Gastrocnemius medialis (tissue), 4 donors: ENCODE results near the gene HOTAIR. TPM values are rescaled to one million over a fixed set of nuclear protein-coding genes. Genes with fewer than 3 reads are reported as not detected.

Experiments used
- ATAC-seq, 2 donors: fragments of 150-250 bp; one replicate each; pipeline ENCODE4 v1.9.1; 2016
- DNase-seq, 2 donors: peaks; one replicate each; pipeline ENCODE4 v3.0.0-alpha.2; 2019
- H3K27ac ChIP-seq, 4 donors: fragments of 200-600 bp; sonication (generic); 1 replicate in 1 of 4; 2 replicates in 3 of 4; pipeline ENCODE4 v1.5.1; 2016 to 2018; ENCODE audit warnings: mild to moderate bottlenecking in 2 of 4, moderate library complexity in 1 of 4
- H3K27me3 ChIP-seq, 3 donors: fragments of 200-600 bp; sonication (generic) in 2 of 3; 1 replicate in 1 of 3; 2 replicates in 2 of 3; pipeline versions ENCODE4 v1.5.1 to v1.6.0; 2016 to 2019; ENCODE audit warnings: mild to moderate bottlenecking in 1 of 3, moderate library complexity in 1 of 3
- H3K36me3 ChIP-seq, 2 donors: fragments of 200-600 bp; sonication (generic) in 1 of 2; one replicate each; pipeline ENCODE4 v1.5.1; 2017 to 2018
- H3K4me1 ChIP-seq, 2 donors: fragments of 200-600 bp; sonication (generic) in 1 of 2; one replicate each; pipeline ENCODE4 v1.5.1; 2016 to 2017; ENCODE audit warnings: mild to moderate bottlenecking in 2 of 2
- H3K4me3 ChIP-seq, 4 donors: fragments of 200-600 bp; sonication (generic) in 3 of 4; 1 replicate in 1 of 4; 2 replicates in 3 of 4; pipeline ENCODE4 v1.5.1; 2016 to 2019; ENCODE audit warnings: mild to moderate bottlenecking in 2 of 4
- H3K9me3 ChIP-seq, 3 donors: fragments of 200-600 bp; sonication (generic) in 2 of 3; 1 replicate in 1 of 3; 2 replicates in 2 of 3; pipeline ENCODE4 v1.5.1; 2016 to 2019
- CTCF ChIP-seq, 5 experiments: fragments of 450-650 bp in 3 of 5; fragments of 200-600 bp in 2 of 5; sonication (generic) in 2 of 5; IDR thresholded peaks in 4 of 5; conservative IDR thresholded peaks in 1 of 5; 1 replicate in 4 of 5; 2 replicates in 1 of 5; pipeline ENCODE4 v1.5.1; 2016 to 2019; ENCODE audit warnings: antibody characterized with exemption in 5 of 5, mild to moderate bottlenecking in 3 of 5, moderate library complexity in 3 of 5
- POLR2A ChIP-seq, 2 donors: fragments of 450-650 bp; IDR thresholded peaks; one replicate each; pipeline ENCODE4 v1.6.1; 2017; ENCODE audit warnings: antibody characterized with exemption in 2 of 2, mild to moderate bottlenecking in 2 of 2, moderate library complexity in 2 of 2
- in situ Hi-C, 4 donors: fragments of 200-750 bp; cut with MboI; loops; one replicate each; pipeline versions ENCODE4 v1.15.0 to v1.8.0; 2017; ENCODE audit warnings: low sequenced_read_pairs in 4 of 4
- intact Hi-C: fragments of 100-400 bp; cut with DNase I; formaldehyde crosslinking; loops from one replicate; pipeline ENCODE4 v1.15.1; 2023; ENCODE audit warnings: low total_unique reads
- total RNA-seq, 4 donors: library from RNA; depleted of rRNA; stranded (reverse); fragments of >200 nt; gene quantifications; one replicate each; pipeline versions ENCODE4 v1.1.0 to v1.2.3, GENCODE V29; 2016

HOTAIR gene
- total RNA-seq, 4 donors from 2014 or later, result 0.35 to 0.83 (median 0.56) TPM; not detected in 1

- ATAC-seq (peak; percentile 23 to 30), DNase-seq (peak; percentile 78 to 83)
- no peaks in the 10 kb centered on the region for H3K9me3 ChIP-seq
- H3K4me3 ChIP-seq, result peak overlapping the region; percentile 62 to 70 (median 68)
- H3K27me3 ChIP-seq, result no peaks in the 10 kb centered on the region
- H3K36me3 ChIP-seq, result no peaks in the 10 kb centered on the region
- peak; percentile 44 to 62 (median 56) for TF ChIP-seq CTCF (IDR thresholded peaks at IDR 0.05 in 4 of 5, conservative IDR thresholded peaks at IDR 0.05 in 1 of 5)
- peak in 1 of 2 donors; percentile 71 for TF ChIP-seq POLR2A (IDR thresholded peaks at IDR 0.05)
- in situ Hi-C loops (loop anchor here in 2 of 4 donors (10.0 to 25.0 kb wide), 2 partner anchors 173 to 341 kb away; partner anchors contain the start of gene GPR84 (in 2 of the 2)), intact Hi-C loops (loop anchor here (1.0 kb wide), 1 partner anchor 15 kb away; no protein-coding TSS in a partner anchor)
- peaks cover 67 to 78% of the 10 kb centered on the region in 2 donors for H3K4me1 ChIP-seq
- H3K27ac ChIP-seq, result peak overlapping the region; percentile 94 to 100 (median 98)
Measured at GRCh38 chr12:54021432-54022013, 46.8 kb upstream of the HOTAIR start.

- intact Hi-C loops (loop anchor here (1.0 kb wide), 1 partner anchor 14 kb away; no protein-coding TSS in a partner anchor), in situ Hi-C loops (loop anchor here in 2 of 4 donors (10.0 to 25.0 kb wide), 2 partner anchors 174 to 342 kb away; partner anchors contain the start of gene GPR84 (in 2 of the 2))
- Histone ChIP-seq H3K4me1 (peaks cover 62 to 78% of the 10 kb centered on the region in 2 donors), H3K4me3 (peak overlapping the region; percentile 62 to 70 (median 68)), H3K36me3 (no peaks in the 10 kb centered on the region), H3K9me3 (no peaks in the 10 kb centered on the region), H3K27me3 (no peaks in the 10 kb centered on the region), H3K27ac (peak overlapping the region; percentile 94 to 100 (median 98))
- no peak for ATAC-seq
- DNase-seq, result no peak
- TF ChIP-seq POLR2A (IDR thresholded peaks at IDR 0.05), result no peak
- TF ChIP-seq CTCF (IDR thresholded peaks at IDR 0.05 in 4 of 5, conservative IDR thresholded peaks at IDR 0.05 in 1 of 5), result no peak
Measured at GRCh38 chr12:54020591-54021405, 46.0 kb upstream of the HOTAIR start.

- TF ChIP-seq CTCF (IDR thresholded peaks at IDR 0.05 in 4 of 5, conservative IDR thresholded peaks at IDR 0.05 in 1 of 5), result no peak
- peak; percentile 58 to 71 for TF ChIP-seq POLR2A (IDR thresholded peaks at IDR 0.05)
- Histone ChIP-seq H3K27ac (peak overlapping the region; percentile 94 to 100 (median 98)), H3K4me1 (peaks cover 64 to 75% of the 10 kb centered on the region in 2 donors), H3K9me3 (no peaks in the 10 kb centered on the region), H3K4me3 (peak overlapping the region; percentile 62 to 70 (median 68)), H3K36me3 (no peaks in the 10 kb centered on the region), H3K27me3 (no peaks in the 10 kb centered on the region)
- intact Hi-C loops (loop anchor here (2.0 to 5.0 kb wide), 2 partner anchors 33 to 262 kb away; partner anchors contain the start of genes CBX5 and HNRNPA1), in situ Hi-C loops (loop anchor here in 2 of 4 donors (10.0 to 25.0 kb wide), 3 partner anchors 175 to 342 kb away; partner anchors contain the start of gene GPR84 (in 2 of the 2))
- ATAC-seq (peak; percentile 53 to 68), DNase-seq (peak in 1 of 2 donors; percentile 82)
Measured at GRCh38 chr12:54019924-54020590, 45.3 kb upstream of the HOTAIR start.

- DNase-seq (no peak), ATAC-seq (no peak)
- intact Hi-C loops (loop anchor here (2.0 to 5.0 kb wide), 2 partner anchors 32 to 263 kb away; partner anchors contain the start of genes CBX5 and HNRNPA1), in situ Hi-C loops (loop anchor here in 2 of 4 donors (10.0 to 25.0 kb wide), 2 partner anchors 186 to 343 kb away; partner anchors contain the start of gene GPR84 (in 2 of the 2))
- H3K27ac ChIP-seq, result peak overlapping the region; percentile 94 to 100 (median 98)
- H3K4me1 ChIP-seq, result peaks cover 57 to 74% of the 10 kb centered on the region in 2 donors
- peak overlapping the region; percentile 62 to 70 (median 68) for H3K4me3 ChIP-seq
- no peaks in the 10 kb centered on the region for H3K36me3 ChIP-seq
- TF ChIP-seq CTCF (IDR thresholded peaks at IDR 0.05 in 4 of 5, conservative IDR thresholded peaks at IDR 0.05 in 1 of 5), result no peak
- no peak for TF ChIP-seq POLR2A (IDR thresholded peaks at IDR 0.05)
- no peaks in the 10 kb centered on the region for H3K9me3 ChIP-seq
- H3K27me3 ChIP-seq, result no peaks in the 10 kb centered on the region
Measured at GRCh38 chr12:54019091-54019811, 44.5 kb upstream of the HOTAIR start.
